Transverse colon (tissue), 4 donors: ENCODE measurements around the gene COMMD1.

Experiments
- CTCF ChIP-seq, 5 experiments: fragments of 200-600 bp in 3 of 5; fragments of 450-650 bp in 2 of 5; sonication (generic) in 3 of 5; IDR thresholded peaks; 1 replicate in 2 of 5; 2 replicates in 3 of 5; pipeline ENCODE4 v1.5.1; 2016 to 2017; ENCODE audit warnings: antibody characterized with exemption in 5 of 5, inconsistent platforms in 3 of 5, mild to moderate bottlenecking in 2 of 5, moderate library complexity in 1 of 5
- EP300 ChIP-seq: sonication (generic); formaldehyde crosslinking; IDR thresholded peaks from one replicate; pipeline ENCODE4 v1.6.1; 2017; ENCODE audit warnings: antibody characterized with exemption, low read depth
- POLR2A ChIP-seq: fragments of 450-650 bp; IDR thresholded peaks from one replicate; pipeline ENCODE4 v1.6.1; 2016; ENCODE audit warnings: antibody characterized with exemption, mild to moderate bottlenecking, moderate library complexity
- POLR2AphosphoS5 ChIP-seq, 3 donors: sonication (generic); formaldehyde crosslinking; IDR thresholded peaks; one replicate each; pipeline ENCODE4 v1.6.1; 2016; ENCODE audit warnings: antibody characterized with exemption in 3 of 3

GRCh38 chr2:62142054-62142453, 236.6 kb downstream of the COMMD1 start:
- TF ChIP-seq POLR2A (no peak), CTCF (IDR thresholded peaks at IDR 0.05) (no peak), POLR2AphosphoS5 (IDR thresholded peaks at IDR 0.05) (no peak), EP300 (no peak)
